Neuronal stem cell (in vitro differentiated cells): ENCODE results near the gene CT45A3.
"Not testable (repeated sequence)": the region's sequence is repeated elsewhere in the genome, so short reads cannot be mapped to it uniquely, and the experiment has no call there.

Source experiments
- DNase-seq: peaks from one replicate; pipeline ENCODE4 v3.0.0-alpha.2; 2013; ENCODE audit warnings: low spot score
- H2AFZ ChIP-seq: one replicate; pipeline ENCODE4 v1.6.1; 2013; ENCODE audit warnings: mild to moderate bottlenecking, low read length, inconsistent platforms
- H2AK5ac ChIP-seq: 2 replicates; pipeline ENCODE4 v1.6.1; 2013; ENCODE audit warnings: low read depth, mild to moderate bottlenecking, inconsistent platforms, low read length, moderate library complexity, mixed read lengths
- H2BK120ac ChIP-seq: 2 replicates; pipeline ENCODE4 v1.6.1; 2013; ENCODE audit warnings: low read depth, mild to moderate bottlenecking, inconsistent platforms, low read length, moderate library complexity, mixed read lengths
- H2BK12ac ChIP-seq: one replicate; pipeline ENCODE4 v1.6.1; 2013; ENCODE audit warnings: low read length, inconsistent platforms
- H2BK15ac ChIP-seq: 2 replicates; pipeline ENCODE4 v1.6.1; 2013; ENCODE audit warnings: mild to moderate bottlenecking, low read length, inconsistent platforms, mixed read lengths
- H2BK5ac ChIP-seq: one replicate; pipeline ENCODE4 v1.6.1; 2013; ENCODE audit warnings: inconsistent platforms, mild to moderate bottlenecking, low read length, moderate library complexity
- H3K14ac ChIP-seq: one replicate; pipeline ENCODE4 v1.6.1; 2013; ENCODE audit warnings: low read length, inconsistent platforms
- H3K18ac ChIP-seq: 2 replicates; pipeline ENCODE4 v1.6.1; 2013; ENCODE audit warnings: low read length, inconsistent platforms
- H3K23ac ChIP-seq: 2 replicates; pipeline ENCODE4 v1.6.1; 2013; ENCODE audit warnings: low read depth, mild to moderate bottlenecking, mixed read lengths, low read length, inconsistent platforms; ENCODE audit not compliant: poor library complexity
- H3K27ac ChIP-seq: replicated peaks from 3 replicates; pipeline ENCODE4 v1.5.1; 2013; ENCODE audit warnings: low read length, inconsistent platforms
- H3K27me3 ChIP-seq, 3 experiments: 2 replicates each; pipeline ENCODE4 v1.6.1; 2013; ENCODE audit warnings: low read length in 3 of 3, mild to moderate bottlenecking in 2 of 3, inconsistent platforms in 1 of 3, low read depth in 1 of 3, mixed read lengths in 1 of 3, moderate library complexity in 1 of 3; ENCODE audit not compliant: control insufficient read depth in 3 of 3, insufficient read depth in 3 of 3
- H3K36me3 ChIP-seq, 2 donors: replicated peaks in 1 of 2; 2 replicates each; pipeline ENCODE4 v1.6.1; 2013; ENCODE audit warnings: low read length in 2 of 2; ENCODE audit not compliant: control insufficient read depth in 2 of 2, insufficient read depth in 2 of 2
- H3K4ac ChIP-seq: 2 replicates; pipeline ENCODE4 v1.6.1; 2013; ENCODE audit warnings: inconsistent platforms, mild to moderate bottlenecking, low read length, moderate library complexity
- H3K4me1 ChIP-seq, 2 donors: 1 replicate in 1 of 2; 2 replicates in 1 of 2; pipeline ENCODE4 v1.6.1; 2013; ENCODE audit warnings: low read length in 2 of 2, low read depth in 1 of 2; ENCODE audit not compliant: control insufficient read depth in 2 of 2, insufficient read depth in 1 of 2
- H3K4me2 ChIP-seq: one replicate; pipeline ENCODE4 v1.6.1; 2013; ENCODE audit warnings: mild to moderate bottlenecking, low read length, inconsistent platforms; ENCODE audit not compliant: insufficient read depth, poor library complexity, severe bottlenecking
- H3K4me3 ChIP-seq, 2 donors: 2 replicates each; pipeline ENCODE4 v1.5.1; 2013; ENCODE audit warnings: low read length in 2 of 2, mild to moderate bottlenecking in 2 of 2, inconsistent platforms in 1 of 2, moderate library complexity in 1 of 2
- H3K79me1 ChIP-seq: one replicate; pipeline ENCODE4 v1.6.1; 2013; ENCODE audit warnings: low read depth, mild to moderate bottlenecking, inconsistent platforms, low read length, moderate library complexity
- H3K9ac ChIP-seq: one replicate; pipeline ENCODE4 v1.6.1; 2013; ENCODE audit warnings: mild to moderate bottlenecking, low read depth, low read length, inconsistent platforms; ENCODE audit not compliant: poor library complexity
- H3K9me3 ChIP-seq, 2 donors: replicated peaks in 1 of 2; 2 replicates each; pipeline versions ENCODE3 to v1.6.1; 2013; ENCODE audit warnings: low read length in 2 of 2, mild to moderate bottlenecking in 2 of 2, inconsistent platforms in 1 of 2, low read depth in 1 of 2, mixed read lengths in 1 of 2, moderate library complexity in 1 of 2; ENCODE audit not compliant: control insufficient read depth in 2 of 2, insufficient read depth in 1 of 2
- H4K8ac ChIP-seq: one replicate; pipeline ENCODE4 v1.6.1; 2013; ENCODE audit warnings: low read depth, mild to moderate bottlenecking, inconsistent platforms, low read length, moderate library complexity
- H4K91ac ChIP-seq: one replicate; pipeline ENCODE4 v1.6.1; 2013; ENCODE audit warnings: low read length, low read depth, mild to moderate bottlenecking, inconsistent platforms; ENCODE audit not compliant: poor library complexity
- WGBS, 2 donors: extraction: QIAGEN DNeasy Blood & Tissue Kit; methylation state at CpG; one replicate each; pipeline ENCODE4 v1.1.7; 2013; ENCODE audit warnings: missing lambda C conversion rate in 2 of 2, mixed read lengths in 1 of 2; ENCODE audit not compliant: insufficient read length in 2 of 2, insufficient replicate concordance in 1 of 2; ENCODE audit errors: extremely low coverage in 2 of 2; 5-methylcytosine and 5-hydroxymethylcytosine counted together

The CT45A3 gene

DNA sequence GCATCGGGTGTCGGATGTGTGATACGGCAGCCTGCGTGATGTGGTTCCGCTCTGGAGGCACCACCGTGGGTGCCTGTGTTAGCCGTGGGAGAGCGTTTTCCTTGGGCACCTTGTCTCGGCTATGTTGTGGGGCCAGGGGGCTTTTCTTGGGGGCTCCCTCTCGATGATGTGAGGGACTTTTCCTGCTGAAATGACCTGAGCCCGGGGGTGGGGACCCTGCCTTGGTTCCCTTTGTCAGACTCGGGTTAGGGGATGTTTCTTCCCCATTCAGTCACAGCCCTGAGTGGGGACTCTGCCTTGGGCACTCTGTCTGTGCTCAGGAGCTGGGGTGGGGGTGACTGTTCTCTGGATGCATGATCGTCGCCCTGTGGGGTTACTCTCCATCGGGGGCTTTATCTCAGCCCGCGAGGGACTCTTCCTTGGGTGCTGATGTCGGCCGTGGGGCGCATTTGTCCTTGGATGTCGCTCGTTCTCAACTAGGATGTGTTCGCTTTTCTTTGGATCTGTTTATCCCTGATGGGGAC, 26.7 kb downstream of the CT45A3 start:
- no peak overlapping the region for H4K91ac ChIP-seq
- H3K79me1 ChIP-seq = no peaks in the 10 kb centered on the region
- no peak overlapping the region for H2AFZ ChIP-seq
- no peaks in the 10 kb centered on the region for H3K27me3 ChIP-seq
- H2BK5ac ChIP-seq = no peak overlapping the region
- no peak overlapping the region for H2AK5ac ChIP-seq
- no peak overlapping the region for H3K4ac ChIP-seq
- no peak overlapping the region for H3K4me3 ChIP-seq
- no CpG with 5 or more reads among the region's 23 CpGs for WGBS, 2 donors
- H3K23ac ChIP-seq = no peak overlapping the region
- H2BK120ac ChIP-seq = no peak overlapping the region
- no peak overlapping the region for H3K14ac ChIP-seq
- no peaks in the 10 kb centered on the region for H3K4me1 ChIP-seq
- H2BK12ac ChIP-seq = no peak overlapping the region
- no peak overlapping the region for H2BK15ac ChIP-seq
- no peak overlapping the region for H3K18ac ChIP-seq
- no peak overlapping the region for H3K4me2 ChIP-seq
- H3K36me3 ChIP-seq = no peaks in the 10 kb centered on the region
- no peak for DNase-seq
- no peak overlapping the region for H3K9ac ChIP-seq
- H3K9me3 ChIP-seq = no peaks in the 10 kb centered on the region
- H3K27ac ChIP-seq = no peak overlapping the region
- no peak overlapping the region for H4K8ac ChIP-seq

DNA sequence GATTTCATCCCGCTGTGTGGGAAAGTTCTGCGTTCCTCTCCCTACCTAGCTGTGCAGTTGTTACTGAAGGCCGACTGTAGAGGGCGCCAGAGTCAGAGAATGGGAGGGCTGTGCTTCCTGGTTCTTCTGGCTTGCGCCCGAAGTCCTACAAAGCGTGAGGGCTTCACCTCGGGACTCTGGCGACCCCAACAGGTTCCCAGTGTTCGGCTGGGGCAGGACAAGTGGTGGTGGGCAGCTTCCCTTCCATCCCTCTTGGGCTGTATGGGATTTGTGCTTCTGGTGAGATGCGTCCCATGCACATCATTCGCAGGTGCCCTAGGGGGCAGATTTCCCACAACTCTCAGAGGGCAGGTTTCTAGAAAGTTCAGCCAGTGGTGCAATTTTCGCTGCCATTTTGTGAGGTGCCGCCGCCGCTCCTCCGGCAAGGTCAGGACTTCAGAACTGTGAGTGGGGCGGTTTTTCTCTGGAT, 27.3 kb downstream of the CT45A3 start:
- no peak overlapping the region for H3K4me2 ChIP-seq
- no peaks in the 10 kb centered on the region for H3K27me3 ChIP-seq
- WGBS, 2 donors = no CpG with 5 or more reads among the region's 18 CpGs
- no peak overlapping the region for H3K4me3 ChIP-seq
- H3K9me3 ChIP-seq = no peaks in the 10 kb centered on the region
- H2BK12ac ChIP-seq = no peak overlapping the region
- no peak overlapping the region for H3K18ac ChIP-seq
- no peak overlapping the region for H3K9ac ChIP-seq
- H4K91ac ChIP-seq = no peak overlapping the region
- no peak overlapping the region for H3K23ac ChIP-seq
- no peak overlapping the region for H3K27ac ChIP-seq
- H2BK15ac ChIP-seq = no peak overlapping the region
- DNase-seq = no peak
- H3K4me1 ChIP-seq = no peaks in the 10 kb centered on the region
- no peak overlapping the region for H3K14ac ChIP-seq
- H2AK5ac ChIP-seq = no peak overlapping the region
- H2BK120ac ChIP-seq = no peak overlapping the region
- H2AFZ ChIP-seq = peak overlapping the region; percentile 23
- no peaks in the 10 kb centered on the region for H3K36me3 ChIP-seq
- no peak overlapping the region for H4K8ac ChIP-seq
- no peak overlapping the region for H2BK5ac ChIP-seq
- no peak overlapping the region for H3K4ac ChIP-seq
- no peaks in the 10 kb centered on the region for H3K79me1 ChIP-seq

DNA sequence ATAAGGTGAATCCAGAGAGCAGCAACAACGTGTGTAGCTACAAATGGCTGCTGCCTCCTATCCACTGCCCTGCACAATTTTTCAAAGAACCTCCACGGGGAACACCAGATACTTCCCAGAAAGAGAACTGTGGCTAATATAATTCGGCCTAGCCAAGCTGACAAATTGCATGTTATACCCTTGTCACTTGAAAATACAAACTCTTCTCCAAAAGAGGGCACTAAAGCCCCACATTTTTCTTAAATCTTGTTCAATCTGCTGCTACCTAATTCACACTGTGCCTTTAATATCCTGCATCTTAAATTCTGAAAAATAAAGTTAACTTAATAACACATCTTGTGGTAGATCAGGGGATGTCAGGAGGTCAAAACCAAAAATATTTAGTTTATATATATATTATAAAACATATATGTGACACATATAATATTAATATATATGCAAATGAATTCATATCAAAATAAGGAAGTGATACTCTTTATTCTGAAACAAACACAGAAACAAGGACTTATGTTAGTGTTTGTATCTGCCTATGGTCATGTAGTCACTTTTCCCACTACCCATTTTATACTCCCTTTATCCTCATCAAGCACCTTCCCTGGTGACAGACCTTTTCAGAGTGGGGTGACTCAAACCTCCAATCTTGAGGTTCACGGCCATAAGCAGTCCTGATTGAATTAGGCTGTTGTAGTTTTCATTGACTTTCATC, 30.5 kb downstream of the CT45A3 start:
- Histone ChIP-seq H2BK120ac (no peak overlapping the region), H3K9me3 (no peaks in the 10 kb centered on the region), H2BK5ac (no peak overlapping the region), H3K18ac (no peak overlapping the region), H3K9ac (no peak overlapping the region), H3K79me1 (no peaks in the 10 kb centered on the region), H3K23ac (no peak overlapping the region), H2BK15ac (no peak overlapping the region), H3K4ac (no peak overlapping the region), H2BK12ac (no peak overlapping the region), H3K36me3 (no peaks in the 10 kb centered on the region), H3K27ac (no peak overlapping the region), H3K27me3 (no peaks in the 10 kb centered on the region), H2AFZ (no peak overlapping the region), H2AK5ac (no peak overlapping the region), H3K4me1 (no peaks in the 10 kb centered on the region), H3K4me3 (no peak overlapping the region), H4K91ac (no peak overlapping the region), H4K8ac (no peak overlapping the region), H3K4me2 (no peak overlapping the region), H3K14ac (no peak overlapping the region)
- DNase-seq = no peak
- WGBS, 2 donors = no CpG with 5 or more reads among the region's 4 CpGs

DNA sequence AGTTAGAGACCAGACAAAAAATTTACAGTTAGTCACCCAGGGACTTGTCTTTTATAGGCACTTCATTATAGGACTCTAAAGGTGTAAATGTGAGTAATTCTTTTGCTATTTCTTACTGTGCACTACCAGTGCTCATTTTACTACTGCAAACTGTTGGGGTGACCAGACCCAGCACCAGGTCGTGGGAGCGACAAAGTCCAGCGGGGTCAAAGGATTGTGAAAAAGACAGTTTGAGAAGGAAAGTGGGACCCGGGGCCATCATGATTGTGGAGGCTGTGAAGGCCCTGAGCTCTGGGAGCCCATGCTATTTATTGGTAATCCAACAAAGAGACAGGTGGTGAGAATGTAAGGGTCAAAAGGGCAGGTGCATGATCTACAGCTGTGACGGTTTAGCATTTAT, 33.3 kb downstream of the CT45A3 start:
- H2BK12ac ChIP-seq, H2BK5ac ChIP-seq, H3K27me3 ChIP-seq, H3K4ac ChIP-seq, DNase-seq, H2AK5ac ChIP-seq, H3K4me3 ChIP-seq, H3K14ac ChIP-seq, H3K9me3 ChIP-seq, H4K91ac ChIP-seq, H3K27ac ChIP-seq, H3K4me1 ChIP-seq, H2BK120ac ChIP-seq, H2AFZ ChIP-seq, H3K23ac ChIP-seq, H3K36me3 ChIP-seq, H2BK15ac ChIP-seq, H3K18ac ChIP-seq, H3K4me2 ChIP-seq, H4K8ac ChIP-seq, H3K79me1 ChIP-seq, H3K9ac ChIP-seq: not testable (repeated sequence)
- WGBS, 2 donors = no CpG with 5 or more reads among the region's 5 CpGs
